HepG2 (cell line): ENCODE results near the gene CLTCL1. TPM values are rescaled to one million over a fixed set of nuclear protein-coding genes. Genes with fewer than 3 reads are reported as not detected.

Experiments
- ATAC-seq: fragments of 200-7000 bp; cut with Tn5 transposase; 3 replicates; pipeline ENCODE4 v1.9.1; 2020; ENCODE audit warnings: mild to moderate bottlenecking, moderate library complexity
- BruUV-seq: library from RNA; stranded (reverse); fragments of 400-500 nt; replicated peaks from 2 replicates; lab custom pipeline; 2021; lab: Mats Ljungman, UMichigan
- CTCF ChIA-PET: fragments of 300-600 bp; formaldehyde crosslinking; extraction: SDS; loops from one replicate; lab custom pipeline; 2021; ENCODE audit warnings: low total read pairs, inconsistent platforms, low intra/inter-chr PET ratio; lab: Yijun Ruan, JAX
- POLR2A ChIA-PET: fragments of 350-600 bp; sonication (Branson Sonifier 250); formaldehyde crosslinking; loops from one replicate; lab custom pipeline; 2020; ENCODE audit warnings: antibody characterized with exemption, inconsistent platforms; lab: Yijun Ruan, JAX
- DNase-seq: peaks from one replicate; pipeline ENCODE4 v3.0.0-alpha.2; 2015; ENCODE audit warnings: low spot score
- FAIRE-seq: peaks from 3 replicates; lab custom pipeline; 2011; peaks lifted over from hg19 to GRCh38; lab: Jason Lieb, UNC
- H2AFZ ChIP-seq: one replicate; pipeline ENCODE4 v1.6.1; 2011; ENCODE audit warnings: low read length, inconsistent platforms
- H3K27ac ChIP-seq: fragments of 300-600 bp; 3 replicates; pipeline ENCODE4 v1.8.0; 2011; ENCODE audit warnings: mixed run types, mild to moderate bottlenecking, mixed read lengths, low read length, inconsistent platforms; ENCODE audit not compliant: insufficient read depth; ENCODE audit errors: extremely low read length
- H3K27me3 ChIP-seq, 2 experiments: fragments of 200-600 bp in 1 of 2; 2 replicates in 1 of 2; 3 replicates in 1 of 2; pipeline versions ENCODE4 v1.6.0 to v1.8.0; 2011; ENCODE audit warnings: low read length in 2 of 2, mild to moderate bottlenecking in 2 of 2, moderate library complexity in 2 of 2, inconsistent platforms in 1 of 2; ENCODE audit not compliant: insufficient read depth in 2 of 2, control insufficient read depth in 1 of 2
- H3K36me3 ChIP-seq, 2 experiments: fragments of 200-600 bp in 1 of 2; replicated peaks in 1 of 2; 2 replicates in 1 of 2; 3 replicates in 1 of 2; pipeline versions ENCODE4 v1.5.1 to v1.8.0; 2011; ENCODE audit warnings: low read length in 2 of 2, inconsistent platforms in 1 of 2; ENCODE audit not compliant: insufficient read depth in 2 of 2, control insufficient read depth in 1 of 2
- H3K4me1 ChIP-seq: 2 replicates; pipeline ENCODE4 v1.5.1; 2012; ENCODE audit warnings: low read length, inconsistent platforms; ENCODE audit not compliant: insufficient read depth
- H3K4me2 ChIP-seq: 2 replicates; pipeline ENCODE4 v1.6.0; 2011; ENCODE audit warnings: low read depth, low read length, inconsistent platforms
- H3K4me3 ChIP-seq, 3 experiments: fragments of 200-600 bp in 1 of 3; sonication (generic), shearing (Covaris generic) in 1 of 3; replicated peaks in 1 of 3; 2 replicates each; pipeline ENCODE4 v1.5.1; 2011 to 2016; ENCODE audit warnings: low read length in 3 of 3, inconsistent platforms in 2 of 3, low read depth in 2 of 3, mild to moderate bottlenecking in 2 of 3, control low read depth in 1 of 3, mixed read lengths in 1 of 3; ENCODE audit not compliant: insufficient read depth in 1 of 3
- H3K79me2 ChIP-seq: one replicate; pipeline ENCODE4 v1.6.1; 2011; ENCODE audit warnings: low read length, inconsistent platforms; ENCODE audit not compliant: insufficient read depth
- H3K9ac ChIP-seq: 2 replicates; pipeline ENCODE4 v1.6.0; 2011; ENCODE audit warnings: mild to moderate bottlenecking, low read depth, low read length, inconsistent platforms; ENCODE audit not compliant: insufficient read depth
- H3K9me3 ChIP-seq: 2 replicates; pipeline ENCODE4 v1.5.1; 2012; ENCODE audit warnings: mild to moderate bottlenecking, low read length
- H4K20me1 ChIP-seq: 2 replicates; pipeline ENCODE4 v1.6.0; 2011; ENCODE audit warnings: inconsistent platforms, mild to moderate bottlenecking, low read length, moderate library complexity; ENCODE audit not compliant: insufficient read depth
- CHD2 ChIP-seq: IDR thresholded peaks from 2 replicates; pipeline ENCODE4 v1.6.1; 2011; ENCODE audit warnings: low read depth, low read length, improper control_type of control experiment
- ELF4 ChIP-seq: sonication (generic); formaldehyde crosslinking; IDR thresholded peaks from 2 replicates; pipeline ENCODE4 v1.5.0; 2020; ENCODE audit warnings: missing genetic modification reagents, mild to moderate bottlenecking, moderate library complexity, borderline replicate concordance
- HCFC1 ChIP-seq: fragments of 150-350 bp; IDR thresholded peaks from 2 replicates; pipeline ENCODE4 v1.6.1; 2014; ENCODE audit warnings: low read depth, low read length
- KDM5A ChIP-seq: fragments of 200-600 bp; sonication (generic); IDR thresholded peaks from 2 replicates; pipeline ENCODE4 v1.7.0; 2018; ENCODE audit warnings: antibody characterized with exemption, mild to moderate bottlenecking, low read length, borderline replicate concordance
- MEIS1 ChIP-seq: sonication (generic); formaldehyde crosslinking; IDR thresholded peaks from 2 replicates; pipeline ENCODE4 v1.9.0; 2021; ENCODE audit warnings: mild to moderate bottlenecking, missing genetic modification reagents, moderate library complexity, borderline replicate concordance
- TSC22D2 ChIP-seq: sonication (generic); formaldehyde crosslinking; IDR thresholded peaks from 2 replicates; pipeline ENCODE4 v1.5.1; 2020; ENCODE audit warnings: missing genetic modification reagents, mild to moderate bottlenecking, borderline replicate concordance
- ZBTB7A ChIP-seq: sonication (generic); formaldehyde crosslinking; IDR thresholded peaks from 2 replicates; pipeline ENCODE4 v1.8.0; 2022; ENCODE audit warnings: mild to moderate bottlenecking, missing genetic modification reagents
- ZNF180 ChIP-seq: sonication (generic); formaldehyde crosslinking; IDR thresholded peaks from 2 replicates; pipeline ENCODE4 v1.4.0; 2020; ENCODE audit warnings: low read depth, missing genetic modification reagents, borderline replicate concordance
- ZNF292 ChIP-seq: sonication (generic); formaldehyde crosslinking; IDR thresholded peaks from 2 replicates; pipeline ENCODE4 v1.8.1; 2022; ENCODE audit warnings: mild to moderate bottlenecking, low read depth, missing genetic modification reagents, borderline replicate concordance
- ZNF318 ChIP-seq: sonication (generic); formaldehyde crosslinking; IDR thresholded peaks from 2 replicates; pipeline ENCODE4 v1.4.0; 2020; ENCODE audit warnings: mild to moderate bottlenecking, missing genetic modification reagents
- ZNF709 ChIP-seq: sonication (generic); formaldehyde crosslinking; IDR thresholded peaks from 2 replicates; pipeline ENCODE4 v1.5.0; 2020; ENCODE audit warnings: mild to moderate bottlenecking, missing genetic modification reagents
- ZNF841 ChIP-seq: sonication (generic); formaldehyde crosslinking; IDR thresholded peaks from 2 replicates; pipeline ENCODE4 v1.8.1; 2023; ENCODE audit warnings: missing genetic modification reagents, borderline replicate concordance
- WGBS: methylation state at CpG from one replicate; pipeline ENCODE4 v1.1.6; 2017; ENCODE audit warnings: low lambda C conversion rate; 5-methylcytosine and 5-hydroxymethylcytosine counted together
- in situ Hi-C: cut with HindIII; loops from 2 replicates; pipeline ENCODE4 v1.10.0; 2017; ENCODE audit warnings: low pct_unique_long_range_greater_than_20kb; ENCODE audit not compliant: extremely low pct_ligation_motif_present
- intact Hi-C: fragments of 100-400 bp; cut with micrococcal nuclease; formaldehyde crosslinking; loops from one replicate; pipeline ENCODE4 v1.10.0; 2022; ENCODE audit not compliant: unreplicated experiment
- polyA plus RNA-seq, 8 experiments: library from polyadenylated mRNA; depleted of rRNA in 3 of 8; stranded (reverse) in 7 of 8; unstranded in 1 of 8; fragments of >200 nt; fragmentation: Illumina TruSeq in 4 of 8; extraction: Trizol in 4 of 8; gene quantifications; 2 replicates each; pipeline versions ENCODE4 v1.2.1 to v1.2.3, GENCODE V29; 2011 to 2016; ENCODE audit warnings: low read depth in 4 of 8, missing spikeins in 1 of 8, mixed read lengths in 1 of 8; ENCODE audit not compliant: insufficient read depth in 1 of 8
- total RNA-seq, 5 experiments: library from RNA; depleted of rRNA; stranded (reverse); fragments of >200 nt; fragmentation: Illumina TruSeq; extraction: Trizol; gene quantifications; 2 replicates each; pipeline ENCODE4 v1.2.3, GENCODE V29; 2016; ENCODE audit warnings: low read depth in 1 of 5
- TF ChIP-seq, protein P1 (sequence below): IDR thresholded peaks from 2 replicates; pipeline ENCODE4 v1.6.1; 2016; ENCODE audit warnings: mild to moderate bottlenecking

The CLTCL1 gene
- total and polyA plus RNA-seq, 2 of the 13 experiments (the other 11 are each of a cell fraction or from before 2014, with no cell fraction given), result 8.1 to 10.9 TPM

GRCh38 chr22:19183216-19183615, 108.3 kb downstream of the CLTCL1 start (continued):
- TF ChIP-seq ZNF318 (CRISPR knock-in tag), result no peak

DNA sequence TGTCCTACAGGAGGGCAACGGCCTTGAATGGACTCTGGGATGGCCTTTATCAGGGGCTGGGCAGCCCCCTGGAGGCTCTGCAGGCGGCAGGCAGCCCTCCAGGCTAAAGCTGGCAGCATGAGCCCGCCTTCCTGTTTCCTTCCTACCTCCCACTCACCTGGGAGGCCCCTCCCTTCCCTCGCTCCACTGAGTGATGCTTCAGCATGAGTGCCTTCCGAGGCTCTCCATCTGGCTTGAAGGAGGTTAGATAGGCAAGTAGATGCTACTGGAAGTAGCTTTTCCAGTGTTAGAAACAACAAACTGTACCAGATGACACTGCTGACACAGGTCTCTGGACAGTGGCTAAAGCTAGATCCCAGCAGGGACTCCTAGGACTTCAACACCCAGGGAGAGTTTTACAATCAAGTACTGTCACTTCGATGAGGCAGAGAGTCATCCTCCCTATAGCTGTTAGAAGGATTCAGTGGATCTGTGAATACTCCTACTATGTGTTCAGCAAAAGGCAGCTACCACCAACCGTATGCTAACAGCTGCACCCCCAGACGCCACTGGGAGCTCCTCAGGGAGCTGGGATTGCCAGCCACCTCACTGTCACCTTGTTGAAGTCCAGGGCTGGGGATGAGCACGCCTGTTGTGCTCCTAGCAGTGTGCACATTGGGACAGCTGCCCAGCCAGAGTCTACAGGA, 108.9 kb downstream of the CLTCL1 start:
- Histone ChIP-seq H3K4me2 (no peak overlapping the region), H3K9me3 (no peaks in the 10 kb centered on the region), H4K20me1 (no peaks in the 10 kb centered on the region), H3K4me1 (peaks cover 30% of the 10 kb centered on the region), H2AFZ (no peak overlapping the region), H3K79me2 (peaks cover under 1% of the 10 kb centered on the region), H3K4me3 (no peak overlapping the region), H3K27ac (no peak overlapping the region), H3K27me3 (no peaks in the 10 kb centered on the region), H3K9ac (no peak overlapping the region), H3K36me3 (no peaks in the 10 kb centered on the region)
- ChIA-PET POLR2A (no interaction called here), CTCF (no interaction called here)
- FAIRE-seq, result no peak
- no peak for DNase-seq
- no peak for ATAC-seq
- intact Hi-C loops (no loop called here), in situ Hi-C loops (loop anchor here (5.0 kb wide), 1 partner anchor 110 kb away; the partner anchor contains the start of gene CLTCL1)
- BruUV-seq, result no TSS peak
- WGBS, result 82% methylated on average over 6 of the region's 9 CpGs
- TF ChIP-seq, protein P1, sequence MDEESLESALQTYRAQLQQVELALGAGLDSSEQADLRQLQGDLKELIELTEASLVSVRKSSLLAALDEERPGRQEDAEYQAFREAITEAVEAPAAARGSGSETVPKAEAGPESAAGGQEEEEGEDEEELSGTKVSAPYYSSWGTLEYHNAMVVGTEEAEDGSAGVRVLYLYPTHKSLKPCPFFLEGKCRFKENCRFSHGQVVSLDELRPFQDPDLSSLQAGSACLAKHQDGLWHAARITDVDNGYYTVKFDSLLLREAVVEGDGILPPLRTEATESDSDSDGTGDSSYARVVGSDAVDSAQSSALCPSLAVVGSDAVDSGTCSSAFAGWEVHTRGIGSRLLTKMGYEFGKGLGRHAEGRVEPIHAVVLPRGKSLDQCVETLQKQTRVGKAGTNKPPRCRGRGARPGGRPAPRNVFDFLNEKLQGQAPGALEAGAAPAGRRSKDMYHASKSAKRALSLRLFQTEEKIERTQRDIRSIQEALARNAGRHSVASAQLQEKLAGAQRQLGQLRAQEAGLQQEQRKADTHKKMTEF (CRISPR knock-in tag), result no peak
- TF ChIP-seq KDM5A (no peak), ZBTB7A (CRISPR knock-in tag) (no peak), ZNF292 (CRISPR knock-in tag) (no peak), ZNF841 (CRISPR knock-in tag) (no peak), MEIS1 (CRISPR knock-in tag) (no peak), CHD2 (no peak), ZNF709 (CRISPR knock-in tag) (no peak), ZNF180 (no peak), ELF4 (CRISPR knock-in tag) (no peak), TSC22D2 (no peak), HCFC1 (no peak)
